Upper lobe of left lung (tissue), 6 donors: ENCODE data around the gene RPUSD4. TPM values are rescaled to one million over a fixed set of nuclear protein-coding genes. Genes with fewer than 3 reads are reported as not detected.

Source experiments
- ATAC-seq, 2 donors: fragments of 200-7000 bp; cut with Tn5 transposase; one replicate each; pipeline ENCODE4 v1.9.1; 2022; ENCODE audit warnings: mild to moderate bottlenecking in 2 of 2, moderate library complexity in 2 of 2; ENCODE audit not compliant: low FRiP score in 2 of 2
- DNase-seq, 2 donors: peaks; one replicate each; pipeline ENCODE4 v3.0.0-alpha.2; 2019 to 2020
- H3K27ac ChIP-seq, 4 donors: fragments of 200-600 bp; sonication (generic); one replicate each; pipeline ENCODE4 v1.5.1; 2016 to 2019
- H3K27me3 ChIP-seq, 4 donors: fragments of 200-600 bp; sonication (generic); one replicate each; pipeline ENCODE4 v1.5.1; 2017 to 2019
- H3K36me3 ChIP-seq, 4 donors: fragments of 200-600 bp; sonication (generic); one replicate each; pipeline ENCODE4 v1.5.1; 2016 to 2019
- H3K4me1 ChIP-seq, 4 donors: fragments of 200-600 bp; sonication (generic); one replicate each; pipeline ENCODE4 v1.5.1; 2018 to 2019
- H3K4me3 ChIP-seq, 4 donors: fragments of 200-600 bp; sonication (generic); one replicate each; pipeline ENCODE4 v1.5.1; 2017 to 2019; ENCODE audit warnings: mild to moderate bottlenecking in 2 of 4, moderate library complexity in 1 of 4
- H3K9me3 ChIP-seq, 4 donors: fragments of 200-600 bp; sonication (generic); one replicate each; pipeline ENCODE4 v1.5.1; 2018 to 2019
- EP300 ChIP-seq, 4 donors: sonication (generic); formaldehyde crosslinking; IDR thresholded peaks; one replicate each; pipeline ENCODE4 v1.5.1; 2017; ENCODE audit warnings: antibody characterized with exemption in 4 of 4, control low read depth in 2 of 4
- POLR2A ChIP-seq, 4 donors: fragments of 450-650 bp; IDR thresholded peaks; one replicate each; pipeline ENCODE4 v1.5.1; 2016 to 2017; ENCODE audit warnings: antibody characterized with exemption in 4 of 4, mild to moderate bottlenecking in 2 of 4
- POLR2AphosphoS5 ChIP-seq, 2 donors: sonication (generic); formaldehyde crosslinking; IDR thresholded peaks; one replicate each; pipeline ENCODE4 v1.5.1; 2017; ENCODE audit warnings: antibody characterized with exemption in 2 of 2
- WGBS, 2 donors: methylation state at CpG; one replicate each; pipeline ENCODE4 v1.1.5; 2017 to 2018; 5-methylcytosine and 5-hydroxymethylcytosine counted together
- total RNA-seq, 6 donors: library from RNA; depleted of rRNA in 4 of 6; stranded (reverse); fragments of >200 nt in 4 of 6; gene quantifications; one replicate each; pipeline versions ENCODE4 v1.1.0 to v1.2.1, GENCODE V29; 2016 to 2021
- TF ChIP-seq, protein P1 (sequence below), 6 experiments: fragments of 450-650 bp in 4 of 6; fragments of 200-600 bp in 2 of 6; sonication (generic) in 2 of 6; IDR thresholded peaks; one replicate each; pipeline ENCODE4 v1.5.1; 2016 to 2019; ENCODE audit warnings: antibody characterized with exemption in 6 of 6
- donor health status: DM: no; HTN: no; CAD: no; lungs with moderate emphysema.
- donor health status: DM: no; HTN: yes; CAD: no; lungs with severe emphysema.

RPUSD4 gene
- total RNA-seq, 6 donors from 2014 or later = 13.7 to 32.5 (median 20.5) TPM

DNA sequence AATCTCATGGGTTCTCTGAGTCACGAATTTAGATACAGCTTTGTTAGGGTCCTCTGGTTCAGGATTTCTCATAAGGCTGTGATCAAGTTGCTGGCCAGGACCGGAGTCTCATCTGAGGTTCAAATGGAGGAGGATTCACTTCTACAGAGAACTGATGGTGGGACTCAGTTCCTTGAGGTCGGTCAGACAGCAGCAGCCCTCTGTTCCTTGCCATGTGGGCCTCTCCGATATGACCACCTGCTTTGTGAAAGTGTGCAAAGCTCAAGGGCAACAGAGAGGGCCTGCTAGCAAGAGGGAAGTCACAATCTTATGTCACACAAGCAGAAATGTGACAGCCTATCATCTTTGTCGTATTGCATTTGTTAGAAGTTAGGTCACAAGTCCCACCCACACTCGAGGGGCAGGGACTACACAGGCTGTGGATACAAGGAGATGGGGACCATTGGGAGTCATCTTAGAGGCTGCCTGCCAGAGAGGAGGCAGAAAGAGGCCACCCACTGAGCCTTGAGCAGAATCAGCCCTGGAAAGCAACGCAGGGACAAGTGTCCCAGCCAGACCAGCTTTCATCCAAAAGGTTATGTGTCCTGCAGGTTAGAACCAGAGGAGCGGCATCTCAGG, 34.5 kb downstream of the RPUSD4 start:
- no peak overlapping the region for H3K27ac ChIP-seq
- no peaks in the 10 kb centered on the region for H3K4me1 ChIP-seq
- TF ChIP-seq, protein P1, sequence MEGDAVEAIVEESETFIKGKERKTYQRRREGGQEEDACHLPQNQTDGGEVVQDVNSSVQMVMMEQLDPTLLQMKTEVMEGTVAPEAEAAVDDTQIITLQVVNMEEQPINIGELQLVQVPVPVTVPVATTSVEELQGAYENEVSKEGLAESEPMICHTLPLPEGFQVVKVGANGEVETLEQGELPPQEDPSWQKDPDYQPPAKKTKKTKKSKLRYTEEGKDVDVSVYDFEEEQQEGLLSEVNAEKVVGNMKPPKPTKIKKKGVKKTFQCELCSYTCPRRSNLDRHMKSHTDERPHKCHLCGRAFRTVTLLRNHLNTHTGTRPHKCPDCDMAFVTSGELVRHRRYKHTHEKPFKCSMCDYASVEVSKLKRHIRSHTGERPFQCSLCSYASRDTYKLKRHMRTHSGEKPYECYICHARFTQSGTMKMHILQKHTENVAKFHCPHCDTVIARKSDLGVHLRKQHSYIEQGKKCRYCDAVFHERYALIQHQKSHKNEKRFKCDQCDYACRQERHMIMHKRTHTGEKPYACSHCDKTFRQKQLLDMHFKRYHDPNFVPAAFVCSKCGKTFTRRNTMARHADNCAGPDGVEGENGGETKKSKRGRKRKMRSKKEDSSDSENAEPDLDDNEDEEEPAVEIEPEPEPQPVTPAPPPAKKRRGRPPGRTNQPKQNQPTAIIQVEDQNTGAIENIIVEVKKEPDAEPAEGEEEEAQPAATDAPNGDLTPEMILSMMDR (IDR thresholded peaks at IDR 0.05) = no peak
- no peak for TF ChIP-seq EP300 (IDR thresholded peaks at IDR 0.05)
- TF ChIP-seq POLR2A (IDR thresholded peaks at IDR 0.05) = no peak
- TF ChIP-seq POLR2AphosphoS5 (IDR thresholded peaks at IDR 0.05) = no peak
- WGBS, 2 donors = 84 to 85% methylated on average over 7 to 8 of the region's 8 CpGs
- no peaks in the 10 kb centered on the region for H3K27me3 ChIP-seq
- ATAC-seq (no peak), DNase-seq (no peak)
- H3K9me3 ChIP-seq = no peaks in the 10 kb centered on the region
- H3K4me3 ChIP-seq = no peak overlapping the region
- H3K36me3 ChIP-seq = no peaks in the 10 kb centered on the region

DNA sequence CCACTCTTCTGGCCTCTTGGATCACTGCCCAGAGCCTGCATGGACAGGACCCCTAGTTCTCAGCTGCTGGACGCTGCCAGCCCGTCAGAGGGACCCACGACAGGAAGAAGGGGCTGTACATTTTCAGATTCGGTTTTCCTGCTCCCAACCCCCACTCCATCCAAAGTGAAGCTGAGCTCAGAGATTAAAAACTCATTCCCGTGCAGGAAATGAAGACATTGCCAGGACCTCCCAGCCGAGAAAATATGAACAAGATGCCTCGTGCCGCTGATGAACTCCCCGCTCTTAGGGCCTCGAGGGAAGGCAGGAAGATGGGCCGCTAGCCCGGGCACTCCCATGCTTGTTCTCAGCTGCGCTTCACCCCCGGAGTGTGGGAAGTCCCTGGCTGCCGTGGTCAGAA, 36.1 kb downstream of the RPUSD4 start:
- H3K9me3 ChIP-seq = no peaks in the 10 kb centered on the region
- no peaks in the 10 kb centered on the region for H3K27me3 ChIP-seq
- DNase-seq (no peak), ATAC-seq (peak in 1 of 2 donors; percentile 51)
- WGBS, 2 donors = 46% methylated on average over 15 of the region's 15 CpGs; no CpG with 5 or more reads in 1 of the 2 donors
- H3K27ac ChIP-seq = no peak overlapping the region
- no peaks in the 10 kb centered on the region for H3K36me3 ChIP-seq
- no peaks in the 10 kb centered on the region for H3K4me1 ChIP-seq
- H3K4me3 ChIP-seq = no peak overlapping the region
- TF ChIP-seq, protein P1 (IDR thresholded peaks at IDR 0.05) = no peak
- TF ChIP-seq EP300 (IDR thresholded peaks at IDR 0.05) (no peak), POLR2A (IDR thresholded peaks at IDR 0.05) (no peak), POLR2AphosphoS5 (IDR thresholded peaks at IDR 0.05) (no peak)

DNA sequence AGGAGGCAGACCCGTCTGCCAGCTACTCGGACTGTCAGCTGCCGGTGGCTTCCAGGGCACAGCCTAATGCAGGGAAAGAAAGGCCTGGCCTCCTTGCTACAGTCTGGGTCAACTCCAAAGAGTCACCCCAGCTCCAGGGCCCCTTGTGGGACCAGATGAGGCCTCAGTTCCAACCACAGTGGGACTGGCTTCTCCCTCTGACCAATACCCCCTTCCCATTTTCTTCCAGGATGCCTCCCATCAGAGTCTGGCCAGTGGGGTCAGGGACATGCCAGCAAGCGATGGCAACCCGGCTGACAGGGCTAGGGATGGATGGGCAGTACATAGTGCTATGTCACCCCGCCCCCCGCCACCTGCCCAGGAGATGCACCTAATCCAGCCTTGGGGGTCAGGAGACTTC, 36.6 kb downstream of the RPUSD4 start:
- no peak overlapping the region for H3K27ac ChIP-seq
- H3K4me3 ChIP-seq = no peak overlapping the region
- 86 to 90% methylated on average over 3 to 7 of the region's 7 CpGs for WGBS, 2 donors
- TF ChIP-seq, protein P1 (IDR thresholded peaks at IDR 0.05) = no peak
- no peak for TF ChIP-seq EP300 (IDR thresholded peaks at IDR 0.05)
- TF ChIP-seq POLR2AphosphoS5 (IDR thresholded peaks at IDR 0.05) = no peak
- no peak for TF ChIP-seq POLR2A (IDR thresholded peaks at IDR 0.05)
- H3K9me3 ChIP-seq = no peaks in the 10 kb centered on the region
- no peaks in the 10 kb centered on the region for H3K36me3 ChIP-seq
- no peaks in the 10 kb centered on the region for H3K27me3 ChIP-seq
- ATAC-seq = peak in 1 of 2 donors; percentile 9
- DNase-seq = no peak
- no peaks in the 10 kb centered on the region for H3K4me1 ChIP-seq

DNA sequence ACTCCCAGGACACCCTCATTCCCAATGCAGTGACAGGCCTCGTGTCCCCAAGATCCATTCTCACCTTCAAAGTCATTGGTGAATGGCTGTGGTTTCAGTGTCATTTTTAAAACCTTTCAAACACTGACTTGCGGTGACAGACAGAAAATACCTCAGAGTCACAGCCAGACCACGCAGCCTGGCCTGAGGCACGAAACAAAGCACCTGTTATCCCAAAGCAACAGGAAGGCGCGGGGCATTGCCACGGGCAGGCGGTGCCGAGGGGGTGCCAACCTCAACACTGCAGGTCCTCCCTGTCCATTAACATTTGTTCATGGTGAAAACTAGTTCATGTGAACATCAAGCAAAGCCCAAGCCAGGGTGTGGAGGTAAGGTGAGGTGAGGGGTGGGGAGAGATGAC, 38.2 kb downstream of the RPUSD4 start:
- Histone ChIP-seq H3K9me3 (no peaks in the 10 kb centered on the region), H3K27ac (no peak overlapping the region), H3K4me1 (no peaks in the 10 kb centered on the region), H3K4me3 (no peak overlapping the region), H3K36me3 (no peaks in the 10 kb centered on the region), H3K27me3 (no peaks in the 10 kb centered on the region)
- TF ChIP-seq POLR2A (IDR thresholded peaks at IDR 0.05) = no peak
- TF ChIP-seq, protein P1 (IDR thresholded peaks at IDR 0.05) = no peak
- TF ChIP-seq EP300 (IDR thresholded peaks at IDR 0.05) = no peak
- no peak for TF ChIP-seq POLR2AphosphoS5 (IDR thresholded peaks at IDR 0.05)
- 76 to 77% methylated on average over 9 of the region's 9 CpGs for WGBS, 2 donors
- DNase-seq (peak in 1 of 2 donors; percentile 66), ATAC-seq (no peak)

DNA sequence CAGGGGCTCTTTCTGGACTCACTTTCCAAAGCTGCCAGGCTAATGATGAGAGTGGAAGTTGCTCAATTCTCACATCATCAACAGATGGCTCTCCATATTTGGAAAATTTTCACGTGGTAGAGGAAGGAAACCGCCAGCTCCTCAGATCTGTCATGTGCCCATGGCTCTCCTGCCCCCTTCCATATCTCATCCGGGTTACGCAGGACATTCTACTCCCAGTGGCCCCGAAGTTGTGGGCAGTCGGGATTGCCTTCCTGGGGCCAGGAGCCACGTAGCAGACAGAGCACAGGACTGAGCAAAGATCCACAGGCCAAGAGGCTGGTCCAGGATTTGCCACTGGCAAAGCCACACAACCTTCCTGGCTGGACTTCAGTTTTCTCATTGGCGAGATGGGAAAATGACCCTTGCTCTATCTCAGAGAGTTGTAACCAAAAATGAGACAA, 38.8 kb downstream of the RPUSD4 start:
- WGBS, 2 donors = 54 to 63% methylated on average over 8 of the region's 8 CpGs
- DNase-seq (no peak), ATAC-seq (peak in 1 of 2 donors; percentile 40)
- no peaks in the 10 kb centered on the region for H3K27me3 ChIP-seq
- no peaks in the 10 kb centered on the region for H3K4me1 ChIP-seq
- no peaks in the 10 kb centered on the region for H3K9me3 ChIP-seq
- H3K36me3 ChIP-seq = no peaks in the 10 kb centered on the region
- no peak for TF ChIP-seq POLR2AphosphoS5 (IDR thresholded peaks at IDR 0.05)
- TF ChIP-seq POLR2A (IDR thresholded peaks at IDR 0.05) = no peak
- TF ChIP-seq, protein P1 (IDR thresholded peaks at IDR 0.05) = no peak
- no peak for TF ChIP-seq EP300 (IDR thresholded peaks at IDR 0.05)
- no peak overlapping the region for H3K4me3 ChIP-seq
- H3K27ac ChIP-seq = no peak overlapping the region
